ENCODE measurements around the gene PKIG. TPM values are rescaled to one million over a fixed set of nuclear protein-coding genes. Genes with fewer than 3 reads are reported as not detected.

Gene PKIG
- total RNA-seq, 4 donors from 2014 or later: 70.2 to 98.0 (median 77.7) TPM

GRCh38 chr20:44613575-44613974, 31.2 kb downstream of the PKIG start:
- no peak for TF ChIP-seq CTCF (IDR thresholded peaks at IDR 0.05; ENCODE audit: low read depth)

DNA sequence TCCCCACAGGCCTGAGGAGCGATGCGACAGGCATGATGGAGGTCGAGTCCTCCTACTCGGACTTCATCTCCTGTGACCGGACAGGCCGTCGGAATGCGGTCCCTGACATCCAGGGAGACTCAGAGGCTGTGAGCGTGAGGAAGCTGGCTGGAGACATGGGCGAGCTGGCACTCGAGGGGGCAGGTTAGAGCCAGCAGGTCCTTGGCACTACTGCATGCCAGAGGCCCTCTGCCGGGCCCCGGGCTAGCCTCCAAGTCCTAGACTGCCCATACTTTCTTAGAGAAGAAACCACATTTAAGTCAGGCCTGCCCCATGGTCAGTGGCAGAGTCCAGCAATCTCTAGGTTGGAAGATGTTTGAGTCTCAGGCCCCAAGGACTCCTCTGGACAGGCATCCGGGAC, 32.1 kb downstream of the PKIG start:
- no peak for TF ChIP-seq CTCF (IDR thresholded peaks at IDR 0.05; ENCODE audit: low read depth)

GRCh38 chr20:44615169-44615791, 32.9 kb downstream of the PKIG start:
- TF ChIP-seq CTCF (IDR thresholded peaks at IDR 0.05; ENCODE audit: low read depth): no peak

DNA sequence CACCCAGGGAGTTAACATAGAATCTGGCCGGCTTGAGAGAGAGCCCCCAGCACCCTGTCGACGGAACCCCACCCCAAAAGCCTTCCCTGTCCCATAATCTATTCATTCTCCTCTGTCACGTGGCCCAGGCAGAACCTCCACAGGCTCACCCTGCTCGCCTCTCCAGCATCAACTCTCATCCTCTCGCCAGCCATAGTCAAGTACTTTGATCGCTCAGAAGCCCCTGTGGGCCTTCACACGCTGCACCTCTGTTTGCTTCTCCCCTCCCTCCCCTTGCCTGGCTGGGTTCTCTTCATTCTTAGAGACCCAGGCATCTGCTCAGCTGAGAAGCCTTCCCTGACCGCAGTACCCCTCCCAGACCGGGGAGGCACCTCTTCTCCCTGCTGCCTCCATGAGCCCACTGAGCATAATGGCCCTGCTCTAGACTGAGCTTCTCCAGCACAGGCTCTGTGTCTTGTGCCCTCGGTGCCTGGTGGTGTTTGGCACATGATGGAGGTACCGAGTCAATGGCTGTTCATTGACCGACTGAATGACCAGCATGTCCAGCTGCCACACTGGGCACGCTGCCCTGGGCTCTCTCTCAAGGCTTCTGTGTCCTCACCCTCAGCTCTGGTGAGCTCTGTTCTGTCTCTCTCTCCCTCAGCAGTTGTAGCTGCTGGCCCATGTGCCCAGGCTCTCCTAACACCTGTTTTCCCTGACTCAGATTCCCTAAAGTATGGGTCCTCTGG, 33.7 kb downstream of the PKIG start:
- TF ChIP-seq CTCF (IDR thresholded peaks at IDR 0.05; ENCODE audit: low read depth): no peak

- TF ChIP-seq CTCF (IDR thresholded peaks at IDR 0.05; ENCODE audit: low read depth): no peak
These were observed 34.2 kb downstream of the PKIG start for GRCh38 chr20:44616604-44616964.

GRCh38 chr20:44618318-44618731, 35.9 kb downstream of the PKIG start:
- TF ChIP-seq CTCF (IDR thresholded peaks at IDR 0.05; ENCODE audit: low read depth): no peak

GRCh38 chr20:44619294-44619693, 36.9 kb downstream of the PKIG start:
- TF ChIP-seq CTCF (IDR thresholded peaks at IDR 0.05; ENCODE audit: low read depth): no peak

All from subcutaneous adipose tissue (tissue), 4 donors.